IMR-90 (cell line): Measurements from ENCODE around the gene HSPA1A. TPM values are rescaled to one million over a fixed set of nuclear protein-coding genes. Genes with fewer than 3 reads are reported as not detected.

ENCODE experiments used
- ATAC-seq: fragments of 200-7000 bp; cut with Tn5 transposase; 2 replicates; pipeline ENCODE4 v1.9.1; 2020; ENCODE audit warnings: low read depth, mild to moderate bottlenecking, moderate library complexity
- BruUV-seq: library from RNA; stranded (reverse); fragments of 400-500 nt; replicated peaks from 2 replicates; lab custom pipeline; 2021; lab: Mats Ljungman, UMichigan
- CTCF ChIA-PET: fragments of 300-600 bp; formaldehyde crosslinking; extraction: SDS; loops from one replicate; lab custom pipeline; 2021; ENCODE audit warnings: antibody characterized with exemption; lab: Yijun Ruan, JAX
- POLR2A ChIA-PET: fragments of 300-600 bp; sonication (Branson Sonifier 250); formaldehyde crosslinking; loops from one replicate; lab custom pipeline; 2022; ENCODE audit warnings: antibody characterized with exemption; ENCODE audit not compliant: unreplicated experiment; lab: Charles Lee
- DNase-seq: peaks from one replicate; pipeline ENCODE4 v3.0.0; 2013
- H2AFZ ChIP-seq: replicated peaks from 2 replicates; pipeline ENCODE3; 2013; ENCODE audit warnings: low read length, mild to moderate bottlenecking; ENCODE audit not compliant: poor library complexity
- H2AK5ac ChIP-seq: 2 replicates; pipeline ENCODE4 v1.6.1; 2013; ENCODE audit warnings: low read depth, low read length, inconsistent platforms
- H2AK9ac ChIP-seq: replicated peaks from 2 replicates; pipeline ENCODE3; 2013; ENCODE audit warnings: mild to moderate bottlenecking, low read depth, low read length, moderate library complexity; ENCODE audit not compliant: poor library complexity
- H2BK120ac ChIP-seq: 2 replicates; pipeline ENCODE4 v1.6.1; 2013; ENCODE audit warnings: low read depth, low read length, inconsistent platforms
- H2BK15ac ChIP-seq: 3 replicates; pipeline ENCODE4 v1.6.1; 2013; ENCODE audit warnings: low read depth, low read length, inconsistent platforms
- H2BK20ac ChIP-seq: 2 replicates; pipeline ENCODE4 v1.6.1; 2013; ENCODE audit warnings: low read depth, mild to moderate bottlenecking, inconsistent platforms, low read length, moderate library complexity
- H2BK5ac ChIP-seq: 2 replicates; pipeline ENCODE4 v1.6.1; 2013; ENCODE audit warnings: mild to moderate bottlenecking, low read depth, low read length, inconsistent platforms; ENCODE audit not compliant: poor library complexity, severe bottlenecking
- H3K14ac ChIP-seq: replicated peaks from 2 replicates; pipeline ENCODE4 v1.6.1; 2013; ENCODE audit warnings: low read depth, low read length, inconsistent platforms
- H3K18ac ChIP-seq: 2 replicates; pipeline ENCODE4 v1.6.1; 2013; ENCODE audit warnings: low read depth, low read length, control low read depth
- H3K23ac ChIP-seq: 2 replicates; pipeline ENCODE4 v1.6.1; 2013; ENCODE audit warnings: low read depth, low read length, inconsistent platforms
- H3K27ac ChIP-seq: 2 replicates; pipeline ENCODE4 v1.5.1; 2013; ENCODE audit warnings: mild to moderate bottlenecking, control low read depth, low read length; ENCODE audit not compliant: insufficient read depth
- H3K27me3 ChIP-seq: 2 replicates; pipeline ENCODE4 v1.6.1; 2013; ENCODE audit warnings: low read length; ENCODE audit not compliant: control insufficient read depth, insufficient read depth
- H3K36me3 ChIP-seq: 2 replicates; pipeline ENCODE4 v1.6.1; 2013; ENCODE audit warnings: low read length, mixed read lengths; ENCODE audit not compliant: control insufficient read depth, insufficient read depth
- H3K4ac ChIP-seq: 2 replicates; pipeline ENCODE4 v1.6.1; 2013; ENCODE audit warnings: low read depth, low read length, inconsistent platforms
- H3K4me1 ChIP-seq: 2 replicates; pipeline ENCODE4 v1.6.1; 2013; ENCODE audit warnings: low read length, mixed read lengths; ENCODE audit not compliant: control insufficient read depth, insufficient read depth
- H3K4me2 ChIP-seq: 2 replicates; pipeline ENCODE4 v1.6.1; 2013; ENCODE audit warnings: low read depth, mild to moderate bottlenecking, control low read depth, low read length, moderate library complexity
- H3K4me3 ChIP-seq: 2 replicates; pipeline ENCODE4 v1.5.1; 2013; ENCODE audit warnings: low read depth, mild to moderate bottlenecking, control low read depth, low read length, moderate library complexity; ENCODE audit not compliant: insufficient read depth
- H3K56ac ChIP-seq: 2 replicates; pipeline ENCODE4 v1.6.1; 2013; ENCODE audit warnings: low read length, inconsistent platforms; ENCODE audit not compliant: insufficient read depth; ENCODE audit errors: extremely low read depth
- H3K79me1 ChIP-seq, 2 experiments: 2 replicates each; pipeline ENCODE4 v1.6.1; 2013; ENCODE audit warnings: low read length in 2 of 2, inconsistent platforms in 1 of 2, low read depth in 1 of 2
- H3K9ac ChIP-seq: 2 replicates; pipeline ENCODE4 v1.6.1; 2013; ENCODE audit warnings: low read depth, low read length, control low read depth
- H3K9me1 ChIP-seq: 2 replicates; pipeline ENCODE4 v1.6.1; 2013; ENCODE audit warnings: low read length, inconsistent platforms; ENCODE audit not compliant: insufficient read depth
- H3K9me3 ChIP-seq: 2 replicates; pipeline ENCODE4 v1.6.1; 2013; ENCODE audit warnings: low read length; ENCODE audit not compliant: control insufficient read depth, insufficient read depth
- H4K20me1 ChIP-seq: 2 replicates; pipeline ENCODE4 v1.6.1; 2013; ENCODE audit warnings: low read length, inconsistent platforms; ENCODE audit not compliant: insufficient read depth
- H4K5ac ChIP-seq: 2 replicates; pipeline ENCODE4 v1.6.1; 2013; ENCODE audit warnings: mild to moderate bottlenecking, low read depth, low read length, control low read depth
- H4K8ac ChIP-seq, 2 experiments: 2 replicates each; pipeline ENCODE4 v1.6.1; 2013; ENCODE audit warnings: low read depth in 2 of 2, low read length in 2 of 2, control low read depth in 1 of 2, inconsistent platforms in 1 of 2
- H4K91ac ChIP-seq: 2 replicates; pipeline ENCODE4 v1.6.1; 2013; ENCODE audit warnings: low read depth, low read length, inconsistent platforms; ENCODE audit not compliant: insufficient read depth
- BHLHE40 ChIP-seq: fragments of 150-350 bp; IDR thresholded peaks from 2 replicates; pipeline ENCODE4 v1.6.1; 2016; ENCODE audit warnings: mild to moderate bottlenecking, low read depth, low read length
- CEBPB ChIP-seq: IDR thresholded peaks from 2 replicates; pipeline ENCODE4 v1.6.1; 2012; ENCODE audit warnings: low read depth, low read length, improper control_type of control experiment
- MAZ ChIP-seq: IDR thresholded peaks from 2 replicates; pipeline ENCODE4 v1.6.1; 2012; ENCODE audit warnings: low read depth, mild to moderate bottlenecking, low read length, improper control_type of control experiment, moderate library complexity, borderline replicate concordance
- MXI1 ChIP-seq: IDR thresholded peaks from 2 replicates; pipeline ENCODE4 v1.6.1; 2012; ENCODE audit warnings: low read depth, mild to moderate bottlenecking, low read length, moderate library complexity, borderline replicate concordance
- RFX5 ChIP-seq: IDR thresholded peaks from 2 replicates; pipeline ENCODE4 v1.8.0; 2012; ENCODE audit warnings: low read depth, mild to moderate bottlenecking, low read length, moderate library complexity
- SMC3 ChIP-seq: fragments of 150-350 bp; IDR thresholded peaks from 2 replicates; pipeline ENCODE4 v1.6.1; 2016; ENCODE audit warnings: low read depth, mild to moderate bottlenecking, antibody characterized with exemption, low read length, moderate library complexity
- WGBS, 2 experiments: methylation state at CpG; one replicate each; pipeline versions ENCODE4 v1.1.5 to v1.1.7; 2013; ENCODE audit warnings: missing lambda C conversion rate in 2 of 2; ENCODE audit not compliant: insufficient read length in 1 of 2; ENCODE audit errors: extremely low coverage in 2 of 2; 5-methylcytosine and 5-hydroxymethylcytosine counted together
- dilution Hi-C: fragments of 300-500 bp; cut with HindIII; formaldehyde crosslinking; loops from one replicate; pipeline ENCODE4 v1.14.3; 2018; ENCODE audit warnings: low sequenced_read_pairs; ENCODE audit not compliant: unreplicated experiment
- in situ Hi-C: fragments of 300-500 bp; cut with MboI; formaldehyde crosslinking; loops from 3 replicates; pipeline ENCODE4 v1.14.3; 2019; ENCODE audit warnings: low sequenced_read_pairs, inconsistent platforms, mixed read lengths
- intact Hi-C: fragments of 100-400 bp; cut with micrococcal nuclease; formaldehyde crosslinking; loops from 2 replicates; pipeline ENCODE4 v1.10.0; 2022
- polyA plus RNA-seq, 3 experiments: library from polyadenylated mRNA; depleted of rRNA; stranded (reverse); fragments of >200 nt; gene quantifications; 2 replicates each; pipeline ENCODE4 v1.2.3, GENCODE V29; 2012; ENCODE audit warnings: low replicate concordance in 1 of 3
- total RNA-seq: library from RNA; depleted of rRNA; stranded (reverse); fragments of >200 nt; gene quantifications from 2 replicates; pipeline ENCODE4 v1.2.3, GENCODE V29; 2012
- TF ChIP-seq, protein P1 (sequence below): fragments of 150-350 bp; IDR thresholded peaks from 2 replicates; pipeline ENCODE4 v1.6.1; 2016; ENCODE audit warnings: low read depth, mild to moderate bottlenecking, low read length, moderate library complexity, borderline replicate concordance
- TF ChIP-seq, protein P2 (sequence below): fragments of 150-350 bp; IDR thresholded peaks from 2 replicates; pipeline ENCODE4 v1.6.1; 2017; ENCODE audit warnings: mild to moderate bottlenecking, antibody characterized with exemption, low read length, low read depth

The HSPA1A gene
- total and polyA plus RNA-seq, 2 of the 4 experiments (the other 2 are of a cell fraction): 94.6 to 95.3 TPM

- no peak overlapping the region for H3K4me3 ChIP-seq
- ChIA-PET POLR2A (no interaction called here), CTCF (no interaction called here)
- intact Hi-C loops (no loop called here), in situ Hi-C loops (no loop called here), dilution Hi-C loops (no loop called here)
- H3K9ac ChIP-seq: no peak overlapping the region
- 0 out of 4 replicates have a peak, but pooled peaks cover 0 to 2% of the 10 kb centered on the region in 2 experiments for H3K79me1 ChIP-seq
- H4K20me1 ChIP-seq: no peaks in the 10 kb centered on the region
- 0 out of 2 replicates have a peak, but pooled peaks have one; percentile 6 for ATAC-seq
- peak overlapping the region; percentile 83 for H2AFZ ChIP-seq
- peak overlapping the region; percentile 43 for H2AK5ac ChIP-seq
- H2BK120ac ChIP-seq: no peak overlapping the region
- TF ChIP-seq, protein P1, sequence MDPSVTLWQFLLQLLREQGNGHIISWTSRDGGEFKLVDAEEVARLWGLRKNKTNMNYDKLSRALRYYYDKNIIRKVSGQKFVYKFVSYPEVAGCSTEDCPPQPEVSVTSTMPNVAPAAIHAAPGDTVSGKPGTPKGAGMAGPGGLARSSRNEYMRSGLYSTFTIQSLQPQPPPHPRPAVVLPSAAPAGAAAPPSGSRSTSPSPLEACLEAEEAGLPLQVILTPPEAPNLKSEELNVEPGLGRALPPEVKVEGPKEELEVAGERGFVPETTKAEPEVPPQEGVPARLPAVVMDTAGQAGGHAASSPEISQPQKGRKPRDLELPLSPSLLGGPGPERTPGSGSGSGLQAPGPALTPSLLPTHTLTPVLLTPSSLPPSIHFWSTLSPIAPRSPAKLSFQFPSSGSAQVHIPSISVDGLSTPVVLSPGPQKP: no peak
- TF ChIP-seq MXI1 (no peak), SMC3 (no peak), RFX5 (no peak), CEBPB (no peak), BHLHE40 (no peak), MAZ (no peak)
- TF ChIP-seq, protein P2, sequence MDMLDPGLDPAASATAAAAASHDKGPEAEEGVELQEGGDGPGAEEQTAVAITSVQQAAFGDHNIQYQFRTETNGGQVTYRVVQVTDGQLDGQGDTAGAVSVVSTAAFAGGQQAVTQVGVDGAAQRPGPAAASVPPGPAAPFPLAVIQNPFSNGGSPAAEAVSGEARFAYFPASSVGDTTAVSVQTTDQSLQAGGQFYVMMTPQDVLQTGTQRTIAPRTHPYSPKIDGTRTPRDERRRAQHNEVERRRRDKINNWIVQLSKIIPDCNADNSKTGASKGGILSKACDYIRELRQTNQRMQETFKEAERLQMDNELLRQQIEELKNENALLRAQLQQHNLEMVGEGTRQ: no peak
- H3K9me3 ChIP-seq: no peaks in the 10 kb centered on the region
- H2BK20ac ChIP-seq: no peak overlapping the region
- no peak overlapping the region for H3K18ac ChIP-seq
- H3K14ac ChIP-seq: 0 out of 2 replicates have a peak overlapping the region, but pooled peaks have one; percentile 59
- H4K5ac ChIP-seq: no peak overlapping the region
- H3K4ac ChIP-seq: peak overlapping the region; percentile 73
- H4K8ac ChIP-seq: peak overlapping the region in 1 of 2 experiments; percentile 75; a peak in 1 of 4 replicates
- H3K27ac ChIP-seq: no peak overlapping the region
- H2BK5ac ChIP-seq: no peak overlapping the region
- H2AK9ac ChIP-seq: peak overlapping the region; percentile 96
- no TSS peak for BruUV-seq
- H3K56ac ChIP-seq: no peak overlapping the region
- no peak for DNase-seq
- 0 out of 2 replicates have a peak, but pooled peaks cover 8% of the 10 kb centered on the region for H3K9me1 ChIP-seq
- peaks cover 34% of the 10 kb centered on the region for H3K36me3 ChIP-seq
- H4K91ac ChIP-seq: no peak overlapping the region; the same call in 1 of the 2 replicates
- H2BK15ac ChIP-seq: no peak overlapping the region
- peaks cover 10% of the 10 kb centered on the region for H3K4me1 ChIP-seq
- no peak overlapping the region for H3K4me2 ChIP-seq
- no peak overlapping the region for H3K23ac ChIP-seq
- no peaks in the 10 kb centered on the region for H3K27me3 ChIP-seq
- 68% methylated on average over 9 of the region's 14 CpGs; no CpG with 5 or more reads in 1 of the 2 experiments for WGBS, 2 experiments
Measured at GRCh38 chr6:31776485-31776988, 38.8 kb upstream of the HSPA1A start.
